IMR-90 (cell line): Measurements from ENCODE around the gene LUC7L. TPM values are rescaled to one million over a fixed set of nuclear protein-coding genes. Genes with fewer than 3 reads are reported as not detected.

Experiments
- ATAC-seq: fragments of 200-7000 bp; cut with Tn5 transposase; 2 replicates; pipeline ENCODE4 v1.9.1; 2020; ENCODE audit warnings: low read depth, mild to moderate bottlenecking, moderate library complexity
- BruUV-seq: library from RNA; stranded (reverse); fragments of 400-500 nt; replicated peaks from 2 replicates; lab custom pipeline; 2021; lab: Mats Ljungman, UMichigan
- CTCF ChIA-PET: fragments of 300-600 bp; formaldehyde crosslinking; extraction: SDS; loops from one replicate; lab custom pipeline; 2021; ENCODE audit warnings: antibody characterized with exemption; lab: Yijun Ruan, JAX
- POLR2A ChIA-PET: fragments of 300-600 bp; sonication (Branson Sonifier 250); formaldehyde crosslinking; loops from one replicate; lab custom pipeline; 2022; ENCODE audit warnings: antibody characterized with exemption; ENCODE audit not compliant: unreplicated experiment; lab: Charles Lee
- DNase-seq: peaks from one replicate; pipeline ENCODE4 v3.0.0; 2013
- H2AFZ ChIP-seq: replicated peaks from 2 replicates; pipeline ENCODE3; 2013; ENCODE audit warnings: low read length, mild to moderate bottlenecking; ENCODE audit not compliant: poor library complexity
- H2AK5ac ChIP-seq: 2 replicates; pipeline ENCODE4 v1.6.1; 2013; ENCODE audit warnings: low read depth, low read length, inconsistent platforms
- H2AK9ac ChIP-seq: replicated peaks from 2 replicates; pipeline ENCODE3; 2013; ENCODE audit warnings: mild to moderate bottlenecking, low read depth, low read length, moderate library complexity; ENCODE audit not compliant: poor library complexity
- H2BK120ac ChIP-seq: 2 replicates; pipeline ENCODE4 v1.6.1; 2013; ENCODE audit warnings: low read depth, low read length, inconsistent platforms
- H2BK15ac ChIP-seq: 3 replicates; pipeline ENCODE4 v1.6.1; 2013; ENCODE audit warnings: low read depth, low read length, inconsistent platforms
- H2BK20ac ChIP-seq: 2 replicates; pipeline ENCODE4 v1.6.1; 2013; ENCODE audit warnings: low read depth, mild to moderate bottlenecking, inconsistent platforms, low read length, moderate library complexity
- H2BK5ac ChIP-seq: 2 replicates; pipeline ENCODE4 v1.6.1; 2013; ENCODE audit warnings: mild to moderate bottlenecking, low read depth, low read length, inconsistent platforms; ENCODE audit not compliant: poor library complexity, severe bottlenecking
- H3K14ac ChIP-seq: replicated peaks from 2 replicates; pipeline ENCODE4 v1.6.1; 2013; ENCODE audit warnings: low read depth, low read length, inconsistent platforms
- H3K18ac ChIP-seq: 2 replicates; pipeline ENCODE4 v1.6.1; 2013; ENCODE audit warnings: low read depth, low read length, control low read depth
- H3K23ac ChIP-seq: 2 replicates; pipeline ENCODE4 v1.6.1; 2013; ENCODE audit warnings: low read depth, low read length, inconsistent platforms
- H3K27ac ChIP-seq: 2 replicates; pipeline ENCODE4 v1.5.1; 2013; ENCODE audit warnings: mild to moderate bottlenecking, control low read depth, low read length; ENCODE audit not compliant: insufficient read depth
- H3K27me3 ChIP-seq: 2 replicates; pipeline ENCODE4 v1.6.1; 2013; ENCODE audit warnings: low read length; ENCODE audit not compliant: control insufficient read depth, insufficient read depth
- H3K36me3 ChIP-seq: 2 replicates; pipeline ENCODE4 v1.6.1; 2013; ENCODE audit warnings: low read length, mixed read lengths; ENCODE audit not compliant: control insufficient read depth, insufficient read depth
- H3K4ac ChIP-seq: 2 replicates; pipeline ENCODE4 v1.6.1; 2013; ENCODE audit warnings: low read depth, low read length, inconsistent platforms
- H3K4me1 ChIP-seq: 2 replicates; pipeline ENCODE4 v1.6.1; 2013; ENCODE audit warnings: low read length, mixed read lengths; ENCODE audit not compliant: control insufficient read depth, insufficient read depth
- H3K4me2 ChIP-seq: 2 replicates; pipeline ENCODE4 v1.6.1; 2013; ENCODE audit warnings: low read depth, mild to moderate bottlenecking, control low read depth, low read length, moderate library complexity
- H3K4me3 ChIP-seq: 2 replicates; pipeline ENCODE4 v1.5.1; 2013; ENCODE audit warnings: low read depth, mild to moderate bottlenecking, control low read depth, low read length, moderate library complexity; ENCODE audit not compliant: insufficient read depth
- H3K56ac ChIP-seq: 2 replicates; pipeline ENCODE4 v1.6.1; 2013; ENCODE audit warnings: low read length, inconsistent platforms; ENCODE audit not compliant: insufficient read depth; ENCODE audit errors: extremely low read depth
- H3K79me1 ChIP-seq, 2 experiments: 2 replicates each; pipeline ENCODE4 v1.6.1; 2013; ENCODE audit warnings: low read length in 2 of 2, inconsistent platforms in 1 of 2, low read depth in 1 of 2
- H3K9ac ChIP-seq: 2 replicates; pipeline ENCODE4 v1.6.1; 2013; ENCODE audit warnings: low read depth, low read length, control low read depth
- H3K9me1 ChIP-seq: 2 replicates; pipeline ENCODE4 v1.6.1; 2013; ENCODE audit warnings: low read length, inconsistent platforms; ENCODE audit not compliant: insufficient read depth
- H3K9me3 ChIP-seq: 2 replicates; pipeline ENCODE4 v1.6.1; 2013; ENCODE audit warnings: low read length; ENCODE audit not compliant: control insufficient read depth, insufficient read depth
- H4K20me1 ChIP-seq: 2 replicates; pipeline ENCODE4 v1.6.1; 2013; ENCODE audit warnings: low read length, inconsistent platforms; ENCODE audit not compliant: insufficient read depth
- H4K5ac ChIP-seq: 2 replicates; pipeline ENCODE4 v1.6.1; 2013; ENCODE audit warnings: mild to moderate bottlenecking, low read depth, low read length, control low read depth
- H4K8ac ChIP-seq, 2 experiments: 2 replicates each; pipeline ENCODE4 v1.6.1; 2013; ENCODE audit warnings: low read depth in 2 of 2, low read length in 2 of 2, control low read depth in 1 of 2, inconsistent platforms in 1 of 2
- H4K91ac ChIP-seq: 2 replicates; pipeline ENCODE4 v1.6.1; 2013; ENCODE audit warnings: low read depth, low read length, inconsistent platforms; ENCODE audit not compliant: insufficient read depth
- BHLHE40 ChIP-seq: fragments of 150-350 bp; IDR thresholded peaks from 2 replicates; pipeline ENCODE4 v1.6.1; 2016; ENCODE audit warnings: mild to moderate bottlenecking, low read depth, low read length
- CEBPB ChIP-seq: IDR thresholded peaks from 2 replicates; pipeline ENCODE4 v1.6.1; 2012; ENCODE audit warnings: low read depth, low read length, improper control_type of control experiment
- FOS ChIP-seq: fragments of 150-350 bp; IDR thresholded peaks from 2 replicates; pipeline ENCODE4 v1.6.1; 2016; ENCODE audit warnings: low read depth, low read length
- MAFK ChIP-seq: IDR thresholded peaks from 2 replicates; pipeline ENCODE4 v1.6.1; 2012; ENCODE audit warnings: low read depth, low read length, improper control_type of control experiment
- MAZ ChIP-seq: IDR thresholded peaks from 2 replicates; pipeline ENCODE4 v1.6.1; 2012; ENCODE audit warnings: low read depth, mild to moderate bottlenecking, low read length, improper control_type of control experiment, moderate library complexity, borderline replicate concordance
- MXI1 ChIP-seq: IDR thresholded peaks from 2 replicates; pipeline ENCODE4 v1.6.1; 2012; ENCODE audit warnings: low read depth, mild to moderate bottlenecking, low read length, moderate library complexity, borderline replicate concordance
- NFE2L2 ChIP-seq: fragments of 150-350 bp; IDR thresholded peaks from 2 replicates; pipeline ENCODE4 v1.6.1; 2016; ENCODE audit warnings: low read depth, mild to moderate bottlenecking, low read length
- POLR2A ChIP-seq: IDR thresholded peaks from 2 replicates; pipeline ENCODE4 v1.6.1; 2012; ENCODE audit warnings: mild to moderate bottlenecking, low read depth, low read length
- RAD21 ChIP-seq: IDR thresholded peaks from 2 replicates; pipeline ENCODE4 v1.6.1; 2012; ENCODE audit warnings: low read length, improper control_type of control experiment
- RCOR1 ChIP-seq: IDR thresholded peaks from 2 replicates; pipeline ENCODE4 v1.6.1; 2012; ENCODE audit warnings: mild to moderate bottlenecking, low read length, improper control_type of control experiment; ENCODE audit not compliant: insufficient replicate concordance
- RFX5 ChIP-seq: IDR thresholded peaks from 2 replicates; pipeline ENCODE4 v1.8.0; 2012; ENCODE audit warnings: low read depth, mild to moderate bottlenecking, low read length, moderate library complexity
- SMC3 ChIP-seq: fragments of 150-350 bp; IDR thresholded peaks from 2 replicates; pipeline ENCODE4 v1.6.1; 2016; ENCODE audit warnings: low read depth, mild to moderate bottlenecking, antibody characterized with exemption, low read length, moderate library complexity
- WGBS, 2 experiments: methylation state at CpG; one replicate each; pipeline versions ENCODE4 v1.1.5 to v1.1.7; 2013; ENCODE audit warnings: missing lambda C conversion rate in 2 of 2; ENCODE audit not compliant: insufficient read length in 1 of 2; ENCODE audit errors: extremely low coverage in 2 of 2; 5-methylcytosine and 5-hydroxymethylcytosine counted together
- dilution Hi-C: fragments of 300-500 bp; cut with HindIII; formaldehyde crosslinking; loops from one replicate; pipeline ENCODE4 v1.14.3; 2018; ENCODE audit warnings: low sequenced_read_pairs; ENCODE audit not compliant: unreplicated experiment
- in situ Hi-C: fragments of 300-500 bp; cut with MboI; formaldehyde crosslinking; loops from 3 replicates; pipeline ENCODE4 v1.14.3; 2019; ENCODE audit warnings: low sequenced_read_pairs, inconsistent platforms, mixed read lengths
- intact Hi-C: fragments of 100-400 bp; cut with micrococcal nuclease; formaldehyde crosslinking; loops from 2 replicates; pipeline ENCODE4 v1.10.0; 2022
- polyA plus RNA-seq, 3 experiments: library from polyadenylated mRNA; depleted of rRNA; stranded (reverse); fragments of >200 nt; gene quantifications; 2 replicates each; pipeline ENCODE4 v1.2.3, GENCODE V29; 2012; ENCODE audit warnings: low replicate concordance in 1 of 3
- total RNA-seq: library from RNA; depleted of rRNA; stranded (reverse); fragments of >200 nt; gene quantifications from 2 replicates; pipeline ENCODE4 v1.2.3, GENCODE V29; 2012
- TF ChIP-seq, protein P1 (sequence below): conservative IDR thresholded peaks from 2 replicates; pipeline ENCODE4 v1.5.1; 2012; ENCODE audit warnings: mild to moderate bottlenecking, low read depth, low read length, improper control_type of control experiment
- TF ChIP-seq, protein P2 (sequence below): fragments of 150-350 bp; IDR thresholded peaks from 2 replicates; pipeline ENCODE4 v1.6.1; 2016; ENCODE audit warnings: low read depth, mild to moderate bottlenecking, low read length, moderate library complexity, borderline replicate concordance
- TF ChIP-seq, protein P3 (sequence below): fragments of 150-350 bp; IDR thresholded peaks from 2 replicates; pipeline ENCODE4 v1.6.1; 2017; ENCODE audit warnings: mild to moderate bottlenecking, antibody characterized with exemption, low read length, low read depth

LUC7L gene
- total and polyA plus RNA-seq, 2 of the 4 experiments (the other 2 are of a cell fraction), result 21.5 to 55.6 TPM

DNA sequence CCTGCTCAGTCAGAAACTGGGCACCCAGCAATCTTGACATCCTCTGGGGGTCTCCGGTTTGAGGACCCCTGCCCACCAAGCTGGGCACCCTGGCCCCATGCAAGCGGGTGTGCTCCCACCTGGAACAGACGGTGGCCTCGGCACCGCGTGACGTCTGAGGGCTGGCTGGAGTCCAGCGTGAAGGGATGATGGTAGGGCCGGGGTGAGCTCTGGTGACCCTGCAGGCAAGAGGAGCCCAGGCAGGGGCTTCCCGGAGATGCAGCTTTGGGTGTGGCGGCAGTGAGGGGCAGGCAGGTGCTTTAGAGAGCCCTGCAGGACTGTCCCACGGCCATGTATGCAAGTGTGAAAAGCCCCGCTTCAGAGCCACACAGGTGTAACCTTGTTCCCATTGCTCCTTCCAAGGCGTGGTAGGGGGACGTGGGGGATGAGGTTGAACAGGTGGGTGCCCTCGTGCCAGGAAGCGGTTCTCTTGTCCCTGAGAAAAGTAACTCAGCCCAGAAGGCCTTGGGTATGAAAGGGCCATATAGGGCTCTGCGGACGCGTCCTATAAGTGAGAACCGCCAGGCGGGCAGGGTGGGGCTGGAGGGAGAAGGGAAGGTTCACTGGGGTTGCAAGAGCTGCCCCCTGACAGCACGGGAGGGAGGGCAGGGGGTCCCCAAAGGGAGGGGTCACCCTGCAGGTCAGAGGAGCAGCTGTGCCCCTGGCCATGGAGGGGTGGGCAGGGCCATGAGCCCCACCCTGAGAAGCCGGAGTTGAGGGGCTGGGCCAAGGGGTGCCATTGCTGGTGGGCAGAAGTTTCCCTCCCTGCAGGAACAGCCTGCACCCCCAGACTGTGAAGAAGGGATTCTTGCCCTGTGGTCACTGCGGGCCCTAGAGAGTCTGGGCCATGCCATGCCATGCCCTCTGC lies 37.3 kb upstream of the LUC7L start:
- Histone ChIP-seq H3K4me1 (no peaks in the 10 kb centered on the region), H4K8ac (no peak overlapping the region), H3K9me1 (peaks cover 3% of the 10 kb centered on the region), H2AK5ac (no peak overlapping the region), H3K27ac (no peak overlapping the region), H2AFZ (no peak overlapping the region), H3K4me2 (no peak overlapping the region), H3K56ac (no peak overlapping the region), H3K36me3 (peaks cover 23% of the 10 kb centered on the region), H4K20me1 (no peaks in the 10 kb centered on the region), H3K23ac (no peak overlapping the region), H2BK20ac (no peak overlapping the region), H3K9me3 (no peaks in the 10 kb centered on the region), H3K79me1 (no peaks in the 10 kb centered on the region), H2BK15ac (no peak overlapping the region), H2BK5ac (no peak overlapping the region), H3K4me3 (no peak overlapping the region), H3K27me3 (no peaks in the 10 kb centered on the region; the same call in 1 of the 2 replicates), H3K4ac (no peak overlapping the region), H2AK9ac (no peak overlapping the region), H3K18ac (no peak overlapping the region), H2BK120ac (no peak overlapping the region), H4K91ac (no peak overlapping the region), H3K9ac (no peak overlapping the region), H4K5ac (no peak overlapping the region), H3K14ac (no peak overlapping the region)
- DNase-seq (no peak), ATAC-seq (no peak)
- dilution Hi-C loops, result no loop called here
- ChIA-PET CTCF (no interaction called here), POLR2A (no interaction called here)
- 75% methylated on average over 21 of the region's 25 CpGs; no CpG with 5 or more reads in 1 of the 2 experiments for WGBS, 2 experiments
- intact Hi-C loops, result no loop called here
- in situ Hi-C loops, result no loop called here
- no TSS peak for BruUV-seq
- TF ChIP-seq, protein P1, sequence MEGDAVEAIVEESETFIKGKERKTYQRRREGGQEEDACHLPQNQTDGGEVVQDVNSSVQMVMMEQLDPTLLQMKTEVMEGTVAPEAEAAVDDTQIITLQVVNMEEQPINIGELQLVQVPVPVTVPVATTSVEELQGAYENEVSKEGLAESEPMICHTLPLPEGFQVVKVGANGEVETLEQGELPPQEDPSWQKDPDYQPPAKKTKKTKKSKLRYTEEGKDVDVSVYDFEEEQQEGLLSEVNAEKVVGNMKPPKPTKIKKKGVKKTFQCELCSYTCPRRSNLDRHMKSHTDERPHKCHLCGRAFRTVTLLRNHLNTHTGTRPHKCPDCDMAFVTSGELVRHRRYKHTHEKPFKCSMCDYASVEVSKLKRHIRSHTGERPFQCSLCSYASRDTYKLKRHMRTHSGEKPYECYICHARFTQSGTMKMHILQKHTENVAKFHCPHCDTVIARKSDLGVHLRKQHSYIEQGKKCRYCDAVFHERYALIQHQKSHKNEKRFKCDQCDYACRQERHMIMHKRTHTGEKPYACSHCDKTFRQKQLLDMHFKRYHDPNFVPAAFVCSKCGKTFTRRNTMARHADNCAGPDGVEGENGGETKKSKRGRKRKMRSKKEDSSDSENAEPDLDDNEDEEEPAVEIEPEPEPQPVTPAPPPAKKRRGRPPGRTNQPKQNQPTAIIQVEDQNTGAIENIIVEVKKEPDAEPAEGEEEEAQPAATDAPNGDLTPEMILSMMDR, result no peak
- TF ChIP-seq, protein P2, sequence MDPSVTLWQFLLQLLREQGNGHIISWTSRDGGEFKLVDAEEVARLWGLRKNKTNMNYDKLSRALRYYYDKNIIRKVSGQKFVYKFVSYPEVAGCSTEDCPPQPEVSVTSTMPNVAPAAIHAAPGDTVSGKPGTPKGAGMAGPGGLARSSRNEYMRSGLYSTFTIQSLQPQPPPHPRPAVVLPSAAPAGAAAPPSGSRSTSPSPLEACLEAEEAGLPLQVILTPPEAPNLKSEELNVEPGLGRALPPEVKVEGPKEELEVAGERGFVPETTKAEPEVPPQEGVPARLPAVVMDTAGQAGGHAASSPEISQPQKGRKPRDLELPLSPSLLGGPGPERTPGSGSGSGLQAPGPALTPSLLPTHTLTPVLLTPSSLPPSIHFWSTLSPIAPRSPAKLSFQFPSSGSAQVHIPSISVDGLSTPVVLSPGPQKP, result no peak
- no peak for TF ChIP-seq CEBPB
- TF ChIP-seq MXI1, result no peak
- no peak for TF ChIP-seq NFE2L2
- no peak for TF ChIP-seq MAFK
- no peak for TF ChIP-seq RCOR1
- no peak for TF ChIP-seq RAD21
- TF ChIP-seq BHLHE40, result no peak
- TF ChIP-seq SMC3, result no peak
- TF ChIP-seq MAZ, result no peak
- no peak for TF ChIP-seq RFX5
- no peak for TF ChIP-seq POLR2A
- TF ChIP-seq FOS, result no peak
- TF ChIP-seq, protein P3, sequence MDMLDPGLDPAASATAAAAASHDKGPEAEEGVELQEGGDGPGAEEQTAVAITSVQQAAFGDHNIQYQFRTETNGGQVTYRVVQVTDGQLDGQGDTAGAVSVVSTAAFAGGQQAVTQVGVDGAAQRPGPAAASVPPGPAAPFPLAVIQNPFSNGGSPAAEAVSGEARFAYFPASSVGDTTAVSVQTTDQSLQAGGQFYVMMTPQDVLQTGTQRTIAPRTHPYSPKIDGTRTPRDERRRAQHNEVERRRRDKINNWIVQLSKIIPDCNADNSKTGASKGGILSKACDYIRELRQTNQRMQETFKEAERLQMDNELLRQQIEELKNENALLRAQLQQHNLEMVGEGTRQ, result no peak
